ENCODE results near the gene SEPSECS.

Gene SEPSECS

DNA sequence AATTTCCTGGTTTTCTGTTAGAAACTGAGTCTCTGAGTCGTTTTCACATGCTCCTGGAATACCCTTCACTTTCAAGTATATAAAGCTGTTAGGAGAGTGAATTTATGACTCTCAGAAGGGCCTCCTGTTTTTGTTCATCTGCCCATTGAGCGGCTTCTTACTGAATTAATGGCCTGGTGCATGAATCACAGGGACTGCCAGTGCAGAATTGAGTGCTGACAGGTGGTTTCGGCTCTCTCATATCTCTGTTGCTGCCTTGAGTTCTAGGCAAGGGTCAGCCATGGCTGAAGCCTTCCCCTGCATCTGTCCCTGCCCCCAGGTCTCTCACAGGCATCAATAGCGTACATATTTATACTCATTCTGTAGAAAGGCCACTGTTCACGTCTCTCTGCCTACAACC, 22.7 kb upstream of the SEPSECS start:
- TF ChIP-seq EZH2phosphoT487 (conservative IDR thresholded peaks at IDR 0.05; ENCODE audit: low read length) = no peak
- no peak for TF ChIP-seq CTCF (IDR thresholded peaks at IDR 0.05; ENCODE audit: insufficient read depth, low read length, poor library complexity, severe bottlenecking)
- no peaks in the 10 kb centered on the region for H3K27me3 ChIP-seq (ENCODE audit: low read length)
- H4K20me1 ChIP-seq (ENCODE audit: low read depth, low read length) = no peaks in the 10 kb centered on the region
- H3K4me3 ChIP-seq (ENCODE audit: insufficient read depth, low read length, poor library complexity, severe bottlenecking) = no peak overlapping the region
- H3K4me2 ChIP-seq (ENCODE audit: low read depth, low read length, poor library complexity, severe bottlenecking) = no peak overlapping the region
- no peak overlapping the region for H3K9ac ChIP-seq (ENCODE audit: low read length)
- H3K36me3 ChIP-seq (ENCODE audit: low read length) = no peaks in the 10 kb centered on the region
- no peaks in the 10 kb centered on the region for H3K9me3 ChIP-seq (ENCODE audit: insufficient read depth, low read length)
- no peaks in the 10 kb centered on the region for H3K79me2 ChIP-seq (ENCODE audit: insufficient read depth, low read length)
- H3F3A ChIP-seq (ENCODE audit: insufficient read depth) = no peaks in the 10 kb centered on the region
- no peak overlapping the region for H3K27ac ChIP-seq (ENCODE audit: low read depth, low read length)
- H2AFZ ChIP-seq (ENCODE audit: low read depth, low read length, severe bottlenecking) = no peak overlapping the region
- H3K9me2 ChIP-seq (replicated peaks; ENCODE audit: insufficient read depth, low read length) = no peaks in the 10 kb centered on the region

GRCh38 chr4:25180524-25181131, 20.4 kb upstream of the SEPSECS start:
- Histone ChIP-seq H3F3A (ENCODE audit: insufficient read depth) (no peaks in the 10 kb centered on the region), H3K9me2 (replicated peaks; ENCODE audit: insufficient read depth, low read length) (no peaks in the 10 kb centered on the region), H3K79me2 (ENCODE audit: insufficient read depth, low read length) (no peaks in the 10 kb centered on the region), H3K9me3 (ENCODE audit: insufficient read depth, low read length) (no peaks in the 10 kb centered on the region), H3K27ac (ENCODE audit: low read depth, low read length) (no peak overlapping the region), H3K36me3 (ENCODE audit: low read length) (no peaks in the 10 kb centered on the region), H2AFZ (ENCODE audit: low read depth, low read length, severe bottlenecking) (no peak overlapping the region), H3K9ac (ENCODE audit: low read length) (no peak overlapping the region), H3K4me2 (ENCODE audit: low read depth, low read length, poor library complexity, severe bottlenecking) (peak overlapping the region; percentile 20), H4K20me1 (ENCODE audit: low read depth, low read length) (no peaks in the 10 kb centered on the region), H3K27me3 (ENCODE audit: low read length) (no peaks in the 10 kb centered on the region), H3K4me3 (ENCODE audit: insufficient read depth, low read length, poor library complexity, severe bottlenecking) (no peak overlapping the region)
- TF ChIP-seq CTCF (IDR thresholded peaks at IDR 0.05; ENCODE audit: insufficient read depth, low read length, poor library complexity, severe bottlenecking) = peak; percentile 85
- no peak for TF ChIP-seq EZH2phosphoT487 (conservative IDR thresholded peaks at IDR 0.05; ENCODE audit: low read length)

DNA sequence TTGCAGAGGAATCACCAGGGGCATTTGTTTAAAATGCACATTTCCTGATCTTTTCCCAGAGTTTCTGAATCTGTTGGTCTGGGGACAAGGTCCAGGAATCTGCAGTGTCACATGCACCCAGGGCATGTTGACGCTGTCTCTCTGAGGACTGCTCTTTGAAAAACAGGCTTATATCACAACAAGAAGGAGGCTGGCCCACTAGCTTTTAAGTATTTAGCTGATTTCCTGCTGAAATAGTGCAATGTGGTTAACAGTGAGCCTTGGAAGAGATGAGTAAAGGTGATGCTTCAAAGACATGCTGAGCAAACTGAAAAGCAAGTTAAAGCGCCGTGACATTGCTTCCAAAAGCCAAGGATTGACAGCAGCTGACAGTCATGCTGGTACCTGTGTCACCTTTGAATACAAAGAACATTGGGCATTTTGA, 18.6 kb upstream of the SEPSECS start:
- H3K4me2 ChIP-seq (ENCODE audit: low read depth, low read length, poor library complexity, severe bottlenecking) = no peak overlapping the region
- H3K9me2 ChIP-seq (replicated peaks; ENCODE audit: insufficient read depth, low read length) = no peaks in the 10 kb centered on the region
- TF ChIP-seq CTCF (IDR thresholded peaks at IDR 0.05; ENCODE audit: insufficient read depth, low read length, poor library complexity, severe bottlenecking) (no peak), EZH2phosphoT487 (conservative IDR thresholded peaks at IDR 0.05; ENCODE audit: low read length) (no peak)
- no peak overlapping the region for H3K4me3 ChIP-seq (ENCODE audit: insufficient read depth, low read length, poor library complexity, severe bottlenecking)
- no peaks in the 10 kb centered on the region for H4K20me1 ChIP-seq (ENCODE audit: low read depth, low read length)
- no peak overlapping the region for H3K27ac ChIP-seq (ENCODE audit: low read depth, low read length)
- H3K9ac ChIP-seq (ENCODE audit: low read length) = no peak overlapping the region
- H3K79me2 ChIP-seq (ENCODE audit: insufficient read depth, low read length) = no peaks in the 10 kb centered on the region
- H3F3A ChIP-seq (ENCODE audit: insufficient read depth) = no peaks in the 10 kb centered on the region
- no peaks in the 10 kb centered on the region for H3K9me3 ChIP-seq (ENCODE audit: insufficient read depth, low read length)
- no peaks in the 10 kb centered on the region for H3K27me3 ChIP-seq (ENCODE audit: low read length)
- H2AFZ ChIP-seq (ENCODE audit: low read depth, low read length, severe bottlenecking) = no peak overlapping the region
- no peaks in the 10 kb centered on the region for H3K36me3 ChIP-seq (ENCODE audit: low read length)
